ENCODE measurements around the gene USB1. TPM values are rescaled to one million over a fixed set of nuclear protein-coding genes. Genes with fewer than 3 reads are reported as not detected.
A peak's percentile ranks its signal among the peaks of the same experiment; 100 is the strongest.

The USB1 gene
- total and polyA plus RNA-seq, 5 donors from 2014 or later = 29.3 to 46.8 (median 35.7) TPM

GRCh38 chr16:57993438-57993837, 7.8 kb upstream of the USB1 start:
- no peaks in the 10 kb centered on the region for H3K27me3 Mint-ChIP-seq
- no peak overlapping the region for H3K27ac ChIP-seq (ENCODE audit: insufficient read depth, low read length, poor library complexity, severe bottlenecking)
- no peaks in the 10 kb centered on the region for H3K9me3 ChIP-seq (ENCODE audit: control insufficient read depth in 2 of 2, low read length in 2 of 2)
- peaks cover 6% of the 10 kb centered on the region for H3K36me3 Mint-ChIP-seq
- ATAC-seq (ENCODE audit: low read depth in 2 of 2) = no peak
- peak overlapping the region in 1 of 3 donors; percentile 53 for H3K27ac Mint-ChIP-seq
- peak overlapping the region in 1 of 4 donors; percentile 35 for H3K4me3 Mint-ChIP-seq
- H3K36me3 ChIP-seq (ENCODE audit: control insufficient read depth, insufficient read depth, low read length) = peaks cover 22% of the 10 kb centered on the region
- no peaks in the 10 kb centered on the region for H3K27me3 ChIP-seq (ENCODE audit: control insufficient read depth, insufficient read depth, low read length)
- peaks cover 0 to 47% (median 18%) of the 10 kb centered on the region in 4 donors for H3K4me1 Mint-ChIP-seq
- H3K9me3 Mint-ChIP-seq = no peaks in the 10 kb centered on the region
- no peak overlapping the region for H3K4me3 ChIP-seq (ENCODE audit: low read depth, low read length)
- peaks cover 36% of the 10 kb centered on the region for H3K4me1 ChIP-seq (ENCODE audit: control insufficient read depth, insufficient read depth, low read length, poor library complexity, severe bottlenecking)
- no peak for DNase-seq

- no peaks in the 10 kb centered on the region for H3K27me3 Mint-ChIP-seq
Measured at GRCh38 chr16:57993897-57994296, 7.3 kb upstream of the USB1 start.

GRCh38 chr16:57994361-57994760, 6.8 kb upstream of the USB1 start:
- Mint-ChIP-seq H3K4me3 (peak overlapping the region in 1 of 4 donors; percentile 61), H3K4me1 (peaks cover 3 to 56% (median 27%) of the 10 kb centered on the region in 4 donors), H3K27me3 (no peaks in the 10 kb centered on the region), H3K36me3 (peaks cover 6% of the 10 kb centered on the region), H3K9me3 (no peaks in the 10 kb centered on the region), H3K27ac (peak overlapping the region in 2 of 3 donors; percentile 79 to 82)
- ATAC-seq (ENCODE audit: low read depth in 2 of 2) = no peak
- H3K4me3 ChIP-seq (ENCODE audit: low read depth, low read length) = no peak overlapping the region
- no peaks in the 10 kb centered on the region for H3K27me3 ChIP-seq (ENCODE audit: control insufficient read depth, insufficient read depth, low read length)
- H3K36me3 ChIP-seq (ENCODE audit: control insufficient read depth, insufficient read depth, low read length) = peaks cover 22% of the 10 kb centered on the region
- H3K4me1 ChIP-seq (ENCODE audit: control insufficient read depth, insufficient read depth, low read length, poor library complexity, severe bottlenecking) = peaks cover 46% of the 10 kb centered on the region
- H3K27ac ChIP-seq (ENCODE audit: insufficient read depth, low read length, poor library complexity, severe bottlenecking) = peak overlapping the region; percentile 6
- DNase-seq = no peak
- H3K9me3 ChIP-seq (ENCODE audit: control insufficient read depth in 2 of 2, low read length in 2 of 2) = no peaks in the 10 kb centered on the region

More at GRCh38 chr16:57993897-57994296, 7.3 kb upstream of the USB1 start:
- ATAC-seq (ENCODE audit: low read depth in 2 of 2) (no peak), DNase-seq (no peak)
- peaks cover 41% of the 10 kb centered on the region for H3K4me1 ChIP-seq (ENCODE audit: control insufficient read depth, insufficient read depth, low read length, poor library complexity, severe bottlenecking)
- no peak overlapping the region for H3K4me3 Mint-ChIP-seq
- peak overlapping the region; percentile 6 for H3K27ac ChIP-seq (ENCODE audit: insufficient read depth, low read length, poor library complexity, severe bottlenecking)
- H3K27ac Mint-ChIP-seq = no peak overlapping the region
- no peak overlapping the region for H3K4me3 ChIP-seq (ENCODE audit: low read depth, low read length)
- H3K9me3 ChIP-seq (ENCODE audit: control insufficient read depth in 2 of 2, low read length in 2 of 2) = no peaks in the 10 kb centered on the region
- H3K36me3 Mint-ChIP-seq = peaks cover 6% of the 10 kb centered on the region
- H3K36me3 ChIP-seq (ENCODE audit: control insufficient read depth, insufficient read depth, low read length) = peaks cover 22% of the 10 kb centered on the region
- H3K27me3 ChIP-seq (ENCODE audit: control insufficient read depth, insufficient read depth, low read length) = no peaks in the 10 kb centered on the region
- H3K9me3 Mint-ChIP-seq = no peaks in the 10 kb centered on the region
- H3K4me1 Mint-ChIP-seq = peaks cover 0 to 51% (median 22%) of the 10 kb centered on the region in 4 donors

GRCh38 chr16:57994778-57995177, 6.4 kb upstream of the USB1 start:
- ATAC-seq (ENCODE audit: low read depth in 2 of 2) (peak; percentile 38 to 41), DNase-seq (peak in 2 of 3 donors; percentile 24 to 68)
- H3K4me1 ChIP-seq (ENCODE audit: control insufficient read depth, insufficient read depth, low read length, poor library complexity, severe bottlenecking) = peaks cover 50% of the 10 kb centered on the region
- no peak overlapping the region for H3K27ac ChIP-seq (ENCODE audit: insufficient read depth, low read length, poor library complexity, severe bottlenecking)
- Mint-ChIP-seq H3K36me3 (peaks cover 6% of the 10 kb centered on the region), H3K27ac (peak overlapping the region in 2 of 3 donors; percentile 79 to 82), H3K4me1 (peaks cover 5 to 60% (median 28%) of the 10 kb centered on the region in 4 donors), H3K9me3 (no peaks in the 10 kb centered on the region), H3K27me3 (no peaks in the 10 kb centered on the region), H3K4me3 (peak overlapping the region in 1 of 4 donors; percentile 61)
- peaks cover 22% of the 10 kb centered on the region for H3K36me3 ChIP-seq (ENCODE audit: control insufficient read depth, insufficient read depth, low read length)
- no peaks in the 10 kb centered on the region for H3K27me3 ChIP-seq (ENCODE audit: control insufficient read depth, insufficient read depth, low read length)
- no peaks in the 10 kb centered on the region for H3K9me3 ChIP-seq (ENCODE audit: control insufficient read depth in 2 of 2, low read length in 2 of 2)
- no peak overlapping the region for H3K4me3 ChIP-seq (ENCODE audit: low read depth, low read length)

DNA sequence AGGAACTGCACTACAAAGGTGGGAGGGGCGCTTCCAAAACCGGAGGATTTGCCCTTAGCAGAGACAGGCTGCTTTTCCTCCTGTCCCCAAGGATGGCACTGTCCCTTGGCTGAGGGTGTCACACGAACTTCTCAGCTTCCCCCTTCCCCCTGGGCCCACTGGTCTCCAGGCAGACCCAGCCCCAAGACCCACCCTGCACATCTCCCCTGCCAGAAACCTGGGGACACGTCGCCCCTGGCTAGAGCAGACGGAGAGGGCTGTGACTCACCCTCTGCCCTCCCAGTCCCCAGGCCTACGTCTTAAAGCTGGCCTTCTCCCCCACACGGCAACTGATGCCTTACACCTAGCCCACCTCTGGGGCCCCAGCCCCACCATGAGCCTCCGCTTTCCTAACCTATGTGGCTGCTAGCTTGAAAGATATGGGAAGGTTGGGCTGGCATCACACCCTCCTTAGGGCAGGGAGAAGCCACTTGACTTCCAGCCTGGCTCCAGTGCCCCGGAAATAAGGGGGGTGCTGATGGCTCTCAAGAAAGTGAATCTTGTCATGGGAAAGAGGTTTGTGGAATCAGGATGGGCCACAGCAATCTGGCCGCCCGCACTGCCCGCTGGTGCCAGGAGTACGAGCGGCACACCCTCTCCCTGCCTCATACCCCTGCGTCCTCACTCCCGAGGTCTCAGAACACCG, 5.3 kb upstream of the USB1 start:
- Histone ChIP-seq H3K4me1 (ENCODE audit: control insufficient read depth, insufficient read depth, low read length, poor library complexity, severe bottlenecking) (peaks cover 54% of the 10 kb centered on the region), H3K27ac (ENCODE audit: insufficient read depth, low read length, poor library complexity, severe bottlenecking) (peak overlapping the region; percentile 47), H3K9me3 (ENCODE audit: control insufficient read depth in 2 of 2, low read length in 2 of 2) (no peaks in the 10 kb centered on the region), H3K36me3 (ENCODE audit: control insufficient read depth, insufficient read depth, low read length) (peaks cover 22% of the 10 kb centered on the region), H3K27me3 (ENCODE audit: control insufficient read depth, insufficient read depth, low read length) (no peaks in the 10 kb centered on the region), H3K4me3 (ENCODE audit: low read depth, low read length) (no peak overlapping the region)
- Mint-ChIP-seq H3K4me3 (peak overlapping the region in 1 of 4 donors; percentile 61), H3K27ac (peak overlapping the region in 2 of 3 donors; percentile 40 to 46), H3K36me3 (peaks cover 6% of the 10 kb centered on the region), H3K27me3 (no peaks in the 10 kb centered on the region), H3K9me3 (no peaks in the 10 kb centered on the region), H3K4me1 (peaks cover 5 to 61% (median 28%) of the 10 kb centered on the region in 4 donors)
- ATAC-seq (ENCODE audit: low read depth in 2 of 2) (no peak), DNase-seq (no peak)

- Mint-ChIP-seq H3K4me1 (peaks cover 5 to 67% (median 28%) of the 10 kb centered on the region in 4 donors), H3K9me3 (no peaks in the 10 kb centered on the region), H3K27ac (peak overlapping the region in 1 of 3 donors; percentile 92), H3K4me3 (peak overlapping the region in 1 of 4 donors; percentile 52), H3K36me3 (peaks cover 6% of the 10 kb centered on the region), H3K27me3 (no peaks in the 10 kb centered on the region)
- no peak for ATAC-seq (ENCODE audit: low read depth in 2 of 2)
- Histone ChIP-seq H3K9me3 (ENCODE audit: control insufficient read depth in 2 of 2, low read length in 2 of 2) (no peaks in the 10 kb centered on the region), H3K27me3 (ENCODE audit: control insufficient read depth, insufficient read depth, low read length) (no peaks in the 10 kb centered on the region), H3K4me3 (ENCODE audit: low read depth, low read length) (no peak overlapping the region), H3K36me3 (ENCODE audit: control insufficient read depth, insufficient read depth, low read length) (peaks cover 22% of the 10 kb centered on the region), H3K4me1 (ENCODE audit: control insufficient read depth, insufficient read depth, low read length, poor library complexity, severe bottlenecking) (peaks cover 58% of the 10 kb centered on the region), H3K27ac (ENCODE audit: insufficient read depth, low read length, poor library complexity, severe bottlenecking) (no peak overlapping the region)
- no peak for DNase-seq
Measured at GRCh38 chr16:57996406-57997175, 4.6 kb upstream of the USB1 start.

GRCh38 chr16:57997176-57997527, 4.1 kb upstream of the USB1 start:
- Histone ChIP-seq H3K4me1 (ENCODE audit: control insufficient read depth, insufficient read depth, low read length, poor library complexity, severe bottlenecking) (peaks cover 64% of the 10 kb centered on the region), H3K27me3 (ENCODE audit: control insufficient read depth, insufficient read depth, low read length) (no peaks in the 10 kb centered on the region), H3K27ac (ENCODE audit: insufficient read depth, low read length, poor library complexity, severe bottlenecking) (no peak overlapping the region), H3K36me3 (ENCODE audit: control insufficient read depth, insufficient read depth, low read length) (peaks cover 22% of the 10 kb centered on the region), H3K9me3 (ENCODE audit: control insufficient read depth in 2 of 2, low read length in 2 of 2) (no peaks in the 10 kb centered on the region), H3K4me3 (ENCODE audit: low read depth, low read length) (no peak overlapping the region)
- no peaks in the 10 kb centered on the region for H3K27me3 Mint-ChIP-seq
- H3K36me3 Mint-ChIP-seq = peaks cover 6% of the 10 kb centered on the region
- ATAC-seq (ENCODE audit: low read depth in 2 of 2) = no peak
- no peaks in the 10 kb centered on the region for H3K9me3 Mint-ChIP-seq
- no peak for DNase-seq
- peaks cover 10 to 73% (median 33%) of the 10 kb centered on the region in 4 donors for H3K4me1 Mint-ChIP-seq
- peak overlapping the region in 1 of 4 donors; percentile 29 for H3K4me3 Mint-ChIP-seq
- H3K27ac Mint-ChIP-seq = peak overlapping the region in 1 of 3 donors; percentile 94
